Lung (tissue), 12 donors: ENCODE results near the gene ATXN1. TPM values are rescaled to one million over a fixed set of nuclear protein-coding genes. Genes with fewer than 3 reads are reported as not detected.
A peak's percentile ranks its signal among the peaks of the same experiment; 100 is the strongest.

ENCODE experiments used
- ATAC-seq: fragments of 200-7000 bp; cut with Tn5 transposase; one replicate; pipeline ENCODE4 v1.9.1; 2020; ENCODE audit warnings: moderate number of reproducible peaks; ENCODE audit not compliant: insufficient read depth, low FRiP score
- DNase-seq, 3 donors: peaks; one replicate each; pipeline ENCODE4 v3.0.0-alpha.2; 2013 to 2017
- H3K27ac ChIP-seq, 2 donors: one replicate each; pipeline ENCODE4 v1.5.1; 2013; ENCODE audit warnings: mild to moderate bottlenecking in 2 of 2, moderate library complexity in 2 of 2, control low read depth in 1 of 2, inconsistent platforms in 1 of 2, low read depth in 1 of 2, low read length in 1 of 2
- H3K27me3 ChIP-seq, 3 donors: one replicate each; pipeline ENCODE4 v1.5.1; 2013; ENCODE audit warnings: low read length in 2 of 3; ENCODE audit not compliant: control insufficient read depth in 3 of 3, insufficient read depth in 3 of 3
- H3K36me3 ChIP-seq, 4 donors: one replicate each; pipeline ENCODE4 v1.5.1; 2013; ENCODE audit warnings: low read length in 4 of 4, mild to moderate bottlenecking in 1 of 4, moderate library complexity in 1 of 4; ENCODE audit not compliant: control insufficient read depth in 4 of 4, insufficient read depth in 4 of 4
- H3K4me1 ChIP-seq, 5 donors: one replicate each; pipeline ENCODE4 v1.5.1; 2013; ENCODE audit warnings: low read length in 5 of 5, mild to moderate bottlenecking in 2 of 5, moderate library complexity in 1 of 5; ENCODE audit not compliant: control insufficient read depth in 5 of 5, insufficient read depth in 5 of 5
- H3K4me3 ChIP-seq: one replicate; pipeline ENCODE4 v1.5.1; 2013; ENCODE audit warnings: mild to moderate bottlenecking, control low read depth, moderate library complexity
- H3K9ac ChIP-seq, 2 donors: one replicate each; pipeline ENCODE4 v1.5.1; 2013; ENCODE audit warnings: low read length in 2 of 2, control low read depth in 1 of 2; ENCODE audit not compliant: insufficient read depth in 1 of 2
- H3K9me3 ChIP-seq, 4 donors: one replicate each; pipeline ENCODE4 v1.5.1; 2013; ENCODE audit warnings: low read length in 3 of 4, mild to moderate bottlenecking in 1 of 4, moderate library complexity in 1 of 4; ENCODE audit not compliant: control insufficient read depth in 4 of 4, insufficient read depth in 3 of 4
- WGBS, 2 donors: extraction: QIAGEN DNeasy Blood & Tissue Kit; methylation state at CpG; one replicate each; pipeline ENCODE4 v1.1.7; 2013; 5-methylcytosine and 5-hydroxymethylcytosine counted together
- polyA plus RNA-seq, 2 donors: library from polyadenylated mRNA; stranded (reverse); fragments of 200-250 nt; gene quantifications; one replicate each; pipeline ENCODE4 v1.2.1, GENCODE V29; 2013
- total RNA-seq, 2 donors: library from RNA; depleted of rRNA in 1 of 2; stranded (reverse); fragments of >200 nt in 1 of 2; gene quantifications; one replicate each; pipeline ENCODE4 v1.2.1, GENCODE V29; 2014 to 2021
- TF ChIP-seq, protein P1 (sequence below): IDR thresholded peaks from 2 replicates; pipeline ENCODE4 v1.5.1; 2012; ENCODE audit warnings: mild to moderate bottlenecking; ENCODE audit errors: control extremely low read depth, extremely low read depth
- donor health status: control.
- donor health status: control.
- donor health status: Bipolar disorder and iron deficiency.
- donor health status: healthy.
- donor health status: DM: yes; HTN: yes; CAD: no.

The ATXN1 gene
- total and polyA plus RNA-seq, 4 donors = 9.7 to 108 (median 34.9) TPM

DNA sequence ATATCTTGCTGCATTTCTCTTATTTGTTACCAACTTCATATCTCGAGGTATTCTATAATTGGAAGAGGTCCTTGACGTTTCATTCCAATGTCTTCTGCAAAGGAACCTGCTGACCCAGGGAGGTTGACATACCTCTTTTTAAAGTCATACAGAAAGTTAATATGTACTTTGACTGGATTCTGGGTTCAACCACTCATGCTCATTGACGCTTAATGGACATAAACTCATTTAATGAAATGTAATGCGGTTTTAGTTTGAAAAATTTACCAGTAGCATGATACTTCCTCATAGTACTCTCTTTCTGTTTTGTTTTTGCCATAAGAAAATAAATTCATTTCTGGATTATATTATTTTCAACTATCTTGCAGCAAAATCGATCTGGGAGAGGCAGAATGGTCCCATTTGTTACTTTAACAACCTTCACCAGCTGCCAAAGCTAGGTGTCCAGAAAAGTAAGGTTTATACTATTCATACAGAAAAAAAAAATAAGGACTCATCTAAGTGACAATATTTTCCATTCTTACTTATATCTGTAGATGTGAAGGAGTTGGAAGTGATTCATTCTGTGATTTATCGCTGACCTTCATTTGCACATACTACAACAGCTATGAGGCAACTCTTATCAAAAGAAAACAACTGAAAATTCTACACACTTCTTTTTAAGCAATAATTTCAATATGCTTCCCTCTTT, 101.6 kb downstream of the ATXN1 start:
- ATAC-seq = no peak
- no peak for DNase-seq
- H3K36me3 ChIP-seq = peaks cover 3 to 8% (median 3%) of the 10 kb centered on the region in 4 donors
- peaks cover 0 to 2% (median 0%) of the 10 kb centered on the region in 4 donors for H3K9me3 ChIP-seq
- H3K4me1 ChIP-seq = peaks cover 0 to 4% (median 0%) of the 10 kb centered on the region in 5 donors
- H3K9ac ChIP-seq = no peak overlapping the region
- peak overlapping the region in 1 of 2 donors; percentile 21 for H3K27ac ChIP-seq
- H3K27me3 ChIP-seq = no peaks in the 10 kb centered on the region
- TF ChIP-seq, protein P1, sequence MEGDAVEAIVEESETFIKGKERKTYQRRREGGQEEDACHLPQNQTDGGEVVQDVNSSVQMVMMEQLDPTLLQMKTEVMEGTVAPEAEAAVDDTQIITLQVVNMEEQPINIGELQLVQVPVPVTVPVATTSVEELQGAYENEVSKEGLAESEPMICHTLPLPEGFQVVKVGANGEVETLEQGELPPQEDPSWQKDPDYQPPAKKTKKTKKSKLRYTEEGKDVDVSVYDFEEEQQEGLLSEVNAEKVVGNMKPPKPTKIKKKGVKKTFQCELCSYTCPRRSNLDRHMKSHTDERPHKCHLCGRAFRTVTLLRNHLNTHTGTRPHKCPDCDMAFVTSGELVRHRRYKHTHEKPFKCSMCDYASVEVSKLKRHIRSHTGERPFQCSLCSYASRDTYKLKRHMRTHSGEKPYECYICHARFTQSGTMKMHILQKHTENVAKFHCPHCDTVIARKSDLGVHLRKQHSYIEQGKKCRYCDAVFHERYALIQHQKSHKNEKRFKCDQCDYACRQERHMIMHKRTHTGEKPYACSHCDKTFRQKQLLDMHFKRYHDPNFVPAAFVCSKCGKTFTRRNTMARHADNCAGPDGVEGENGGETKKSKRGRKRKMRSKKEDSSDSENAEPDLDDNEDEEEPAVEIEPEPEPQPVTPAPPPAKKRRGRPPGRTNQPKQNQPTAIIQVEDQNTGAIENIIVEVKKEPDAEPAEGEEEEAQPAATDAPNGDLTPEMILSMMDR = no peak
- 57 to 59% methylated on average over 6 of the region's 6 CpGs for WGBS, 2 donors
- no peak overlapping the region for H3K4me3 ChIP-seq

DNA sequence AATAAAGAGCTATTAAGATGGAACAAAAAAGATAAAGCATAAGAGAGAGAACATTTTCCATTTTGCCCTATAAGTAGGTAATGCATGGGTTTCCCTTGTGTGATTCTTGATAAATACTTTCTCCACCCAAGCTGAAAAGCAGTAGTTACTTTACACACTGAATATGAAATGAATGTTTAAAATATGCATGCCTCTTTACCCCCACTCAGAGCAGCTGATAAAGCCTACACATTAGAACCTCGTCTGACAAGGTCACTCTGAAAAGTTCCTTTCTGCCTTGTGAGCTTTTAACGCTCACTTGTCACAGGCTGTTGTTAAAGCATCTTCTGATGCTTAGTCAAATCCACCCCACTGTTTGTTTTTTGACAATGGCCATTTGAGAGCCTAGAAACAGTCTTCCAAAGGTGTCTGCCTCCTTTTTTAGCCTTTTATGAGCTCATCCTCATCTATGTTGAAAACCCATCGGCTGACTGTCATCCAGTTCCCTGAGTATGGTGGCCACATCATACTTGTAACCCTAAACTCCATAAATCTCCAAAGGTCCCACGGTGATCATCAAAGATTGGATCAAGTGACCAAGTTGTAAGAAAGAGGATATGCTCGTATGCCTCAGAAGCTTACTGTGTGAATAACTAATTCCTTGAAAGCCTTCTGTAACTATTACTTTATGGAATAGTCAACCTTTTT, 102.8 kb downstream of the ATXN1 start:
- TF ChIP-seq, protein P1 = no peak
- Histone ChIP-seq H3K9ac (no peak overlapping the region), H3K27ac (no peak overlapping the region), H3K9me3 (peaks cover 0 to 2% (median 0%) of the 10 kb centered on the region in 4 donors), H3K4me1 (peaks cover 0 to 4% (median 0%) of the 10 kb centered on the region in 5 donors), H3K27me3 (no peaks in the 10 kb centered on the region), H3K36me3 (peaks cover 3 to 9% (median 5%) of the 10 kb centered on the region in 4 donors), H3K4me3 (no peak overlapping the region)
- ATAC-seq (no peak), DNase-seq (no peak)
- WGBS, 2 donors = 75 to 86% methylated on average over 5 of the region's 5 CpGs

DNA sequence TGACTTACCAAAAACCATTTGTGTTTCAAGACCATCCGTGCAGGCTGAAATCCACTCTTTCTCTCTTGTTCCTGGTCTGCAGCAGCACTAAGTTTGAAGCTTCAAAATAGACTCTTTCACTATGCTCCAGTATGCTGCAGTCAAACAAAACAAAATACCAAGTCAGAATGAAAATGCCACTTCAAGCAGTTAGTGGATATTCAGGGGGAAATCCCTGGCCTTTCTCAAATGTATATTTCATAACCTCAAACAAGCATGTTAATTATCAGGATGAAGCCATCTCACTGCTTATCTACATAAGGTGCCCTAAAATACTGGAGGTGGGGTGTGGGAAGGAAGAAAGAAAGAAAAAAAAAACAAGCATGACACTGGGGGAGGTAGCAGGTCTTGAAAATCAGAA, 103.5 kb downstream of the ATXN1 start:
- ATAC-seq (no peak), DNase-seq (no peak)
- Histone ChIP-seq H3K4me1 (peaks cover 0 to 4% (median 0%) of the 10 kb centered on the region in 5 donors), H3K36me3 (peaks cover 3 to 9% (median 7%) of the 10 kb centered on the region in 4 donors), H3K4me3 (no peak overlapping the region), H3K9ac (no peak overlapping the region), H3K27ac (no peak overlapping the region), H3K9me3 (peaks cover 0 to 2% (median 0%) of the 10 kb centered on the region in 4 donors), H3K27me3 (no peaks in the 10 kb centered on the region)
- 80 to 88% methylated on average over 1 of the region's 1 CpG for WGBS, 2 donors
- TF ChIP-seq, protein P1 = no peak
